A673 (cell line): ENCODE data around the gene FLVCR2. TPM values are rescaled to one million over a fixed set of nuclear protein-coding genes. Genes with fewer than 3 reads are reported as not detected.

Source experiments
- BruUV-seq: library from RNA; stranded (reverse); fragments of 400-500 nt; replicated peaks from 2 replicates; lab custom pipeline; 2021; lab: Mats Ljungman, UMichigan
- CTCF ChIA-PET: fragments of 300-600 bp; sonication (Branson Sonifier 250); formaldehyde crosslinking; loops from one replicate; lab custom pipeline; 2022; ENCODE audit warnings: antibody characterized with exemption; lab: Charles Lee
- POLR2A ChIA-PET: fragments of 300-600 bp; sonication (Branson Sonifier 250); formaldehyde crosslinking; loops from one replicate; lab custom pipeline; 2022; ENCODE audit warnings: antibody characterized with exemption; ENCODE audit not compliant: low non-redundant PET; lab: Charles Lee
- DNase-seq: peaks from one replicate; pipeline ENCODE4 v3.0.0-alpha.2; 2015; ENCODE audit warnings: low spot score
- H3K27ac ChIP-seq: fragments of 200-600 bp; sonication (generic); 2 replicates; pipeline ENCODE4 v1.5.1; 2016; ENCODE audit warnings: mixed run types, low read depth, mild to moderate bottlenecking, mixed read lengths, antibody characterized with exemption, low read length; ENCODE audit not compliant: poor library complexity, severe bottlenecking
- H3K27me3 ChIP-seq: fragments of 200-600 bp; sonication (generic); replicated peaks from 2 replicates; pipeline ENCODE4 v1.6.1; 2017; ENCODE audit warnings: mixed run types, low read depth, mild to moderate bottlenecking, mixed read lengths, antibody characterized with exemption, low read length; ENCODE audit not compliant: insufficient read depth, poor library complexity
- H3K36me3 ChIP-seq: fragments of 200-600 bp; sonication (generic); 2 replicates; pipeline ENCODE4 v1.6.1; 2016; ENCODE audit warnings: mixed run types, mild to moderate bottlenecking, mixed read lengths, antibody characterized with exemption, low read length; ENCODE audit not compliant: insufficient read depth, poor library complexity, severe bottlenecking
- H3K4me1 ChIP-seq: fragments of 200-600 bp; sonication (generic); 2 replicates; pipeline ENCODE4 v1.6.1; 2017; ENCODE audit warnings: mixed run types, mild to moderate bottlenecking, mixed read lengths, antibody characterized with exemption, low read length; ENCODE audit not compliant: insufficient read depth, poor library complexity, severe bottlenecking
- H3K4me3 ChIP-seq: fragments of 200-600 bp; sonication (generic); 2 replicates; pipeline ENCODE4 v1.5.1; 2016; ENCODE audit warnings: low read depth, mixed run types, mild to moderate bottlenecking, mixed read lengths, low read length; ENCODE audit not compliant: poor library complexity, severe bottlenecking
- H3K9me3 ChIP-seq: fragments of 200-600 bp; sonication (generic); 2 replicates; pipeline ENCODE4 v1.6.1; 2016; ENCODE audit warnings: mixed run types, low read depth, mild to moderate bottlenecking, mixed read lengths, antibody characterized with exemption, low read length; ENCODE audit not compliant: poor library complexity, severe bottlenecking
- CTCF ChIP-seq: fragments of 300-800, 200-600 bp; sonication (generic); conservative IDR thresholded peaks from 2 replicates; pipeline ENCODE4 v1.5.1; 2017; ENCODE audit warnings: low read depth, mild to moderate bottlenecking, antibody characterized with exemption, low read length, moderate library complexity, mixed read lengths
- EZH2 ChIP-seq: fragments of 200-600 bp; sonication (generic); IDR thresholded peaks from 2 replicates; pipeline ENCODE4 v1.6.1; 2017; ENCODE audit warnings: borderline replicate concordance, low read depth, mild to moderate bottlenecking, mixed read lengths, antibody characterized with exemption, low read length; ENCODE audit not compliant: poor library complexity, severe bottlenecking
- intact Hi-C: fragments of 100-400 bp; cut with micrococcal nuclease; formaldehyde crosslinking; loops from one replicate; pipeline ENCODE4 v1.10.0; 2022; ENCODE audit not compliant: unreplicated experiment
- total RNA-seq: library from RNA; stranded (reverse); gene quantifications from 2 replicates; pipeline ENCODE4 v1.2.3, GENCODE V29; 2021

Gene FLVCR2
- total RNA-seq, 1 experiment from 2014 or later: 3.5 TPM

DNA sequence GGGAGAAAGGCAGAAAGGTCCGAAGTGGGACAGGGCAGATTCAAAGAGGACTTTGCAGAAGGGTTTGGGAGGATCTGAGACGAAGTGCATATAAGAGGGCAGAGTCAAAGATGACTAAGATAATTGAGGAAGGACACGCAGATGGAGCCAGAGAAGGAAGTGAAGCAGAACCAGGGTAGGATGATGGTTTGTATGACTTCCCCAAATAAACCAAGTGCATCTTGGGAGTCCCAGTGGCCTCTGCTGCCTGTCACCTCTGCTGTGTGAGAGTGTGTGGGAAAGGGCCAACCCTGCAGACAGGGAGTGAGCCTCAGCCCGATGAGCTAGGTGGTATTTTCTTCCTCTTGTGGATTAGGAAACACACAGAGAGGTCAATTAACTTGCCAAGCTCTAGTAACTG, 36.8 kb downstream of the FLVCR2 start:
- ChIA-PET POLR2A (no interaction called here), CTCF (no interaction called here)
- no TSS peak for BruUV-seq
- Histone ChIP-seq H3K27ac (no peak overlapping the region), H3K36me3 (no peaks in the 10 kb centered on the region), H3K4me3 (no peak overlapping the region), H3K27me3 (peaks cover 17% of the 10 kb centered on the region), H3K4me1 (no peaks in the 10 kb centered on the region), H3K9me3 (no peaks in the 10 kb centered on the region)
- intact Hi-C loops: no loop called here
- TF ChIP-seq EZH2: no peak
- no peak for TF ChIP-seq CTCF
- no peak for DNase-seq

GRCh38 chr14:75619548-75619947, 41.1 kb downstream of the FLVCR2 start:
- TF ChIP-seq CTCF (no peak), EZH2 (no peak)
- H3K4me1 ChIP-seq: no peaks in the 10 kb centered on the region
- H3K27ac ChIP-seq: no peak overlapping the region
- no TSS peak for BruUV-seq
- H3K36me3 ChIP-seq: no peaks in the 10 kb centered on the region
- no peak overlapping the region for H3K4me3 ChIP-seq
- intact Hi-C loops: no loop called here
- no peak for DNase-seq
- no peaks in the 10 kb centered on the region for H3K9me3 ChIP-seq
- peaks cover 1% of the 10 kb centered on the region for H3K27me3 ChIP-seq
- ChIA-PET POLR2A (interaction anchor here (0.6 kb wide), 1 partner anchor 167 kb away, joined by 4 read pairs; no protein-coding TSS in a partner anchor), CTCF (interaction anchor here (0.6 kb wide), 1 partner anchor 42 kb away, joined by 6 read pairs; the partner anchor contains the start of gene TTLL5)

DNA sequence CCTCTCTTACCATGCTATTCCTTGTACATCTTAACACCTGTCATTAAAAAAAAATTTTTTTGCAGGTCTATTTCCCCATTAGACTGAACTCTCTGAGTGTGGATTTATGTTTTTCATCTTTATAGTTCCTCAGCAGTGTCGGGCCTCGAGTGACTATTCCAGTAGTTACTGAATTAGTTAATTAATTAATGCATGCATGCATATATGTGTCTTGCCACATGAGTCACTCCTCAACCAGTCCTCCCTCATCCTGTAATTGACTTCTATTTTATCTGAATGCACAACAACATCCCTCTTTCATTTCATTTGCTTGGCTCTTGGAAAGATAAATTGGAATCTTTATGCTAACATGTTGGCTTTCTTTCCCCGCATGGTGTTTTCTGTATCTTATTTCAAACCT, 46.6 kb downstream of the FLVCR2 start:
- CTCF ChIA-PET: no interaction called here
- POLR2A ChIA-PET: no interaction called here
- intact Hi-C loops: no loop called here
- Histone ChIP-seq H3K36me3 (no peaks in the 10 kb centered on the region), H3K27me3 (no peaks in the 10 kb centered on the region), H3K4me1 (no peaks in the 10 kb centered on the region), H3K4me3 (no peak overlapping the region), H3K9me3 (no peaks in the 10 kb centered on the region), H3K27ac (no peak overlapping the region)
- no peak for DNase-seq
- TF ChIP-seq CTCF: no peak
- no peak for TF ChIP-seq EZH2
- BruUV-seq: no TSS peak
